Activated CD4-positive, CD25-positive, alpha-beta regulatory T cell treated with anti-CD3 and anti-CD28 coated beads, Interleukin-2, amount 50 U/mL, for 24 hours (primary cell): ENCODE data around the gene FN3K.

Experiments
- ATAC-seq, 2 donors: fragments of 150-1000 bp; cut with Tn5 transposase; one replicate each; pipeline ENCODE4 v1.10.0; 2021; ENCODE audit warnings: mild to moderate bottlenecking in 1 of 2, moderate library complexity in 1 of 2

FN3K gene

DNA sequence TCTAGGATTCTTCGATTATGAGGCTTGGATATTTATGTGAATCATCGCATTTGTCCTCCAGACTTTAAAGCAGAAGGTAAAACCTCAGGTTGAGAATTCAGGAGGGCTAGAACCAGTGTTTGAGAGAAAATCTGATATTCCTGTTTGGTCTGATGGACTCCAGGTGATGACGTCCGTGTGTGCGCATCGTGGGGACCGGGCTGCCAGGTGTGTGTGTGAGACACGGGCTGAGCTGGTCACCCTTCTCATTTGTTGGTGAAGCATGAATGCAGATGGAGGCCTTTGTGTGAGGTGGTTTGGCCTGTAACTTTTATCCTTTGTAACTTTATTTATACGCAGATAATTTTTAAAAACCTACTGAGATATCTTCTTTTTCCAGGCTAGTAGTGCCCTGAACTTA lies 61.6 kb downstream of the FN3K start:
- ATAC-seq, result no peak

DNA sequence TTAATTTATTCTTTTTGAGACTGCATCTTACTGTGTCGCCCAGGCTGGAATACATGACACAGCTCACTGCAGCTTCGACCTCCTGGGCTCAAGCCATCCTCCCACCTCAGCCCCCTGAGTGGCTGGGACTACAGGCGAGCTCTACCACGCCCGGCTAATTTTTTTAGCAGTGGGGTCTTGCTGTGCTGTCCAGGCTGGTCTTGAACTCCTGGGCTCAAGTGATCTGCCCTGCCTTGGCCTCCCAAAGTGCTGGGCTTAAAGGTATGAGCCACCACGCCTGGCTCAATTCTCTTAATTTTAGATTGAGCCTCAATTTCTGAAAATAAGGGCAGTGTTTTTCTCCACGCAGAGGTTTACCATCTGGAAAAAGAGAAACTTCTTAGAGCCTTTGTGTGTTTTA lies 63.3 kb downstream of the FN3K start:
- ATAC-seq, result no peak

DNA sequence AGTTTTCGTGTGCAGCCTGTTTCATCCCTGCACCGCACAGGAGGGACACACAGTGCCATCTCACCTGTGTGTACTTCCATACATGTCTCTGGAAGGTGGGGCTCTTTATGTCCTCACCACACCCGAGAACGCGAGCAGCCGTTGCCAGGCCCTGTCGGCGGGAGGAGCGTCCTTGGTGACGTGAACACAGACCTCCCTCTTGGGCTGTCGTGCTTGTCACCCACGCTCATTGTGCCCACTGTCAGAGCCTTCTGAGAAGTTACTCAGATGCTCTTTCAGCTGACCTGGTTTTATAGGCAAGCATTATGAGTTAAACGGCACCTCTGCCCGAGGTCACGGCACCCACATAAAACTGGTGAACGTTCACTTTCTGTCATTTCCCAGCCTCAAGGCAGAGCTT lies 64.2 kb downstream of the FN3K start:
- no peak for ATAC-seq
